Neural cell (in vitro differentiated cells): ENCODE results near the gene PITX1.

Experiments
- EP300 ChIP-seq: fragments of 450-650 bp; conservative IDR thresholded peaks from 2 replicates; pipeline ENCODE4 v1.6.1; 2014; ENCODE audit warnings: antibody characterized with exemption, mild to moderate bottlenecking, moderate library complexity; ENCODE audit not compliant: poor library complexity, severe bottlenecking
- EZH2 ChIP-seq: fragments of 200-600, 300-800 bp; shearing (Covaris generic), sonication (generic); IDR thresholded peaks from 2 replicates; pipeline ENCODE4 v1.6.1; 2014; ENCODE audit warnings: antibody characterized with exemption, low read length, borderline replicate concordance, mild to moderate bottlenecking; ENCODE audit not compliant: insufficient read depth, poor library complexity, severe bottlenecking
- TAF1 ChIP-seq: IDR thresholded peaks from 2 replicates; pipeline ENCODE4 v1.6.1; 2012; ENCODE audit warnings: low read depth
- TF ChIP-seq, protein P1 (sequence below): IDR thresholded peaks from 2 replicates; pipeline ENCODE4 v1.6.1; 2012; ENCODE audit warnings: borderline replicate concordance
- TF ChIP-seq, protein P2 (sequence below): fragments of 450-650 bp; IDR thresholded peaks from 2 replicates; pipeline ENCODE4 v1.5.1; 2014; ENCODE audit warnings: antibody characterized with exemption, mild to moderate bottlenecking, moderate library complexity; ENCODE audit not compliant: poor library complexity, severe bottlenecking

DNA sequence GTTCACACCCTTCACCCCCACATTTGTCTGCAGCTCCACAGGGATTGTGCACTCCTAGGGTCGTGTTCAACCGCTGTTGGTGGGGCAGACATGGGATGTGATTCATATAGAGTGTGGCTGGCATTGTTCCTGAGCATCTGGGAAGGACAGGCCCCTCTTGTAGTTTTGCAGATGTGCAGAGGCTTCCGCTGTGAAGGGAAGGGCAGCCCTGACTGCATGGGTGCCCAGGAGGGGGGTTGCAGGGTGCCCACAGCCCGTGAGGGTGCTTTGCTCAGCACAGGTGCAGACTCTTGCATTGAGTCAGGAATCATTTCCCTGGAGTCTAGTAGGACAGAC lies 30.2 kb upstream of the PITX1 start:
- TF ChIP-seq, protein P1, sequence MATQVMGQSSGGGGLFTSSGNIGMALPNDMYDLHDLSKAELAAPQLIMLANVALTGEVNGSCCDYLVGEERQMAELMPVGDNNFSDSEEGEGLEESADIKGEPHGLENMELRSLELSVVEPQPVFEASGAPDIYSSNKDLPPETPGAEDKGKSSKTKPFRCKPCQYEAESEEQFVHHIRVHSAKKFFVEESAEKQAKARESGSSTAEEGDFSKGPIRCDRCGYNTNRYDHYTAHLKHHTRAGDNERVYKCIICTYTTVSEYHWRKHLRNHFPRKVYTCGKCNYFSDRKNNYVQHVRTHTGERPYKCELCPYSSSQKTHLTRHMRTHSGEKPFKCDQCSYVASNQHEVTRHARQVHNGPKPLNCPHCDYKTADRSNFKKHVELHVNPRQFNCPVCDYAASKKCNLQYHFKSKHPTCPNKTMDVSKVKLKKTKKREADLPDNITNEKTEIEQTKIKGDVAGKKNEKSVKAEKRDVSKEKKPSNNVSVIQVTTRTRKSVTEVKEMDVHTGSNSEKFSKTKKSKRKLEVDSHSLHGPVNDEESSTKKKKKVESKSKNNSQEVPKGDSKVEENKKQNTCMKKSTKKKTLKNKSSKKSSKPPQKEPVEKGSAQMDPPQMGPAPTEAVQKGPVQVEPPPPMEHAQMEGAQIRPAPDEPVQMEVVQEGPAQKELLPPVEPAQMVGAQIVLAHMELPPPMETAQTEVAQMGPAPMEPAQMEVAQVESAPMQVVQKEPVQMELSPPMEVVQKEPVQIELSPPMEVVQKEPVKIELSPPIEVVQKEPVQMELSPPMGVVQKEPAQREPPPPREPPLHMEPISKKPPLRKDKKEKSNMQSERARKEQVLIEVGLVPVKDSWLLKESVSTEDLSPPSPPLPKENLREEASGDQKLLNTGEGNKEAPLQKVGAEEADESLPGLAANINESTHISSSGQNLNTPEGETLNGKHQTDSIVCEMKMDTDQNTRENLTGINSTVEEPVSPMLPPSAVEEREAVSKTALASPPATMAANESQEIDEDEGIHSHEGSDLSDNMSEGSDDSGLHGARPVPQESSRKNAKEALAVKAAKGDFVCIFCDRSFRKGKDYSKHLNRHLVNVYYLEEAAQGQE = no peak
- TF ChIP-seq, protein P2, sequence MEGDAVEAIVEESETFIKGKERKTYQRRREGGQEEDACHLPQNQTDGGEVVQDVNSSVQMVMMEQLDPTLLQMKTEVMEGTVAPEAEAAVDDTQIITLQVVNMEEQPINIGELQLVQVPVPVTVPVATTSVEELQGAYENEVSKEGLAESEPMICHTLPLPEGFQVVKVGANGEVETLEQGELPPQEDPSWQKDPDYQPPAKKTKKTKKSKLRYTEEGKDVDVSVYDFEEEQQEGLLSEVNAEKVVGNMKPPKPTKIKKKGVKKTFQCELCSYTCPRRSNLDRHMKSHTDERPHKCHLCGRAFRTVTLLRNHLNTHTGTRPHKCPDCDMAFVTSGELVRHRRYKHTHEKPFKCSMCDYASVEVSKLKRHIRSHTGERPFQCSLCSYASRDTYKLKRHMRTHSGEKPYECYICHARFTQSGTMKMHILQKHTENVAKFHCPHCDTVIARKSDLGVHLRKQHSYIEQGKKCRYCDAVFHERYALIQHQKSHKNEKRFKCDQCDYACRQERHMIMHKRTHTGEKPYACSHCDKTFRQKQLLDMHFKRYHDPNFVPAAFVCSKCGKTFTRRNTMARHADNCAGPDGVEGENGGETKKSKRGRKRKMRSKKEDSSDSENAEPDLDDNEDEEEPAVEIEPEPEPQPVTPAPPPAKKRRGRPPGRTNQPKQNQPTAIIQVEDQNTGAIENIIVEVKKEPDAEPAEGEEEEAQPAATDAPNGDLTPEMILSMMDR = no peak
- no peak for TF ChIP-seq EP300
- no peak for TF ChIP-seq EZH2
- TF ChIP-seq TAF1 = no peak
